Measurements from ENCODE around the gene AAK1.
"Not testable (repeated sequence)": the region's sequence is repeated elsewhere in the genome, so short reads cannot be mapped to it uniquely, and the experiment has no call there.

The AAK1 gene

DNA sequence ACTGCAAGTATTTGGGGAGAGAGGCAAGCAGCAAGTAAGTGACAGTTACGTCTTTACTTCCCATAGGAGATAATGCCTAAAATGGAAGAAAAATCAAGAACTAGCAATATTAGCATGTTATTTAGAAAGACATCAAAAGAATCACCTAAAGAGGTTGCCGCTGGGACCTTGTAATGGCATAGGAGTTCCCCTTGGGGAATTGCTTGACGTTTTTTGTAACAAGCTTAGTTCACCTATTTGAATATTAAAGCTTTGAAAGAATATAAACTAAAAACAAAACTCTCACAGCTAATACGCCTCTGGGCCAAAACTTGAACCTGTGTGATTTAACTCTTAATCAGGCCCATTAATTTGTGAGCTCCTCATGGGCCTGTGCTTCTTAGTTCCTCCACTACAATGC lies 89.0 kb downstream of the AAK1 start:
- no peaks in the 10 kb centered on the region for H3K9me3 ChIP-seq (ENCODE audit: insufficient read depth, low read depth, low read length)
- H3K9ac ChIP-seq (ENCODE audit: low read depth, low read length): no peak overlapping the region
- no peaks in the 10 kb centered on the region for H3K4me1 ChIP-seq (ENCODE audit: insufficient read depth, low read length)
- no peaks in the 10 kb centered on the region for H3K36me3 ChIP-seq (ENCODE audit: insufficient read depth, low read length)
- 88% methylated on average over 4 of the region's 4 CpGs for WGBS
- no peaks in the 10 kb centered on the region for H3K27me3 ChIP-seq (ENCODE audit: insufficient read depth, low read length)
- no peak overlapping the region for H3K4me3 ChIP-seq (ENCODE audit: low read length)
- no peak overlapping the region for H3K27ac ChIP-seq (ENCODE audit: low read depth, low read length)

DNA sequence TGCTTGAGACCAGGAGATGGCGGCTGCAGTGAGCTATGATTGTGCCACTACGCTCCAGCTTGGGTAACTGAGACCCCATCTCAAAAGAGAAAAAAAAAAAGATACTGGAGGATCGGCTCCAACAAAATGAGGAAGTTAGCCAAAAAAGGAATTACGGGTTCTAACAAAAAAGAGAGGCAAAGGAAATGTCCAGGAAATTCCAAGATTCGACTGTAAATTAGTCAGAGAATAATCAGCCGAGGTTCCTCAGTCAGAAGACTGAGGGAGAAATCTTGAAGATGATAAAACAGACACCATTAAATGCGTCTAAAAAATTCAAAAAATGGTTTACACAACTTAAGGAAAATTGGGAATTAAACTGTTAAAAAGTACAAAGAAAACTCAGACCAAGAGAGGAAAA lies 89.5 kb downstream of the AAK1 start:
- Histone ChIP-seq H3K27me3 (ENCODE audit: insufficient read depth, low read length) (no peaks in the 10 kb centered on the region), H3K4me3 (ENCODE audit: low read length) (no peak overlapping the region), H3K9ac (ENCODE audit: low read depth, low read length) (no peak overlapping the region), H3K4me1 (ENCODE audit: insufficient read depth, low read length) (no peaks in the 10 kb centered on the region), H3K9me3 (ENCODE audit: insufficient read depth, low read depth, low read length) (no peaks in the 10 kb centered on the region), H3K36me3 (ENCODE audit: insufficient read depth, low read length) (no peaks in the 10 kb centered on the region), H3K27ac (ENCODE audit: low read depth, low read length) (no peak overlapping the region)
- WGBS: 93% methylated on average over 6 of the region's 7 CpGs

DNA sequence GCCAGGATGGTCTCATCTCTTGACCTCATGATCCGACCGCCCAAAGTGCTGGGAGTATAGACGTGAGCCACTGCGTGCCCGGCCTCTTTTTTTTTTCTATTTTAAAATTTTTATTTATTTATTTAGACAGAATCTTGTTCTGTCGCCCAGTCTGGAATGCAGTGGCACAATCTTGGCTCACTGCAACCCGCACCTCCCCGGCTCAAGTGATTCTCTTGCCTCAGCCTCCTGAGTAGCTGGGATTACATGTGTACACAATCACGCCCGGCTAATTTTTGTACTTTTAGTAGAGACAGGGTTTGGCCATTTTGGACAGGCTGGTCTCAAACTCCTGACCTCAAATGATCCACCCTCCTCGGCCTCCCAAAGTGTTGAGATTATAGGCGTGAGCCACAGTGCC lies 93.0 kb downstream of the AAK1 start:
- 95% methylated on average over 8 of the region's 12 CpGs for WGBS

DNA sequence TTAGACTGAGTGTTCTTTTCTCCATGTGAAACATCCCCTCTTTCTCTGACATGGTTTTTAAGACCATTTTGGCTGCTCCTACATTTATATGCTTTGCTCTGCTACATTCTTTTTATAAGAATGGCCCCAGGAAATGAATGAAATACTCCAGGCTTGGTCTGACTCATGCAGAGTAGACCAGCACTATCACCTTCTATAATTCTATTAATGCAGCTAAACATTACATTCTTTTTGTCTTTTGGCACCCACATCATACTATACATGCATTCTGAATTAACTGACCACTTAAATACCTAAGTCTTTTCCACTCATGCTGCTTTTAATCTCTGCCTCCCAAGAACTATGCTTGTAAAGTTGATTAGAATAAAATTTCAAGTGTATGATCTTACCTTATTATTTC lies 94.1 kb downstream of the AAK1 start:
- H3K9ac ChIP-seq (ENCODE audit: low read depth, low read length): no peak overlapping the region
- H3K27ac ChIP-seq (ENCODE audit: low read depth, low read length): no peak overlapping the region
- peaks cover 14% of the 10 kb centered on the region; the same call in 1 of the 2 replicates for H3K9me3 ChIP-seq (ENCODE audit: insufficient read depth, low read depth, low read length)
- H3K4me3 ChIP-seq (ENCODE audit: low read length): no peak overlapping the region
- no peaks in the 10 kb centered on the region for H3K4me1 ChIP-seq (ENCODE audit: insufficient read depth, low read length)
- no peaks in the 10 kb centered on the region for H3K27me3 ChIP-seq (ENCODE audit: insufficient read depth, low read length)
- no peaks in the 10 kb centered on the region for H3K36me3 ChIP-seq (ENCODE audit: insufficient read depth, low read length)

More for the DNA sequence above, 93.0 kb downstream of the AAK1 start:
- not testable (repeated sequence) for H3K4me3 ChIP-seq (ENCODE audit: low read length); H3K27me3 ChIP-seq (ENCODE audit: insufficient read depth, low read length); H3K9ac ChIP-seq (ENCODE audit: low read depth, low read length); H3K27ac ChIP-seq (ENCODE audit: low read depth, low read length); H3K4me1 ChIP-seq (ENCODE audit: insufficient read depth, low read length); H3K36me3 ChIP-seq (ENCODE audit: insufficient read depth, low read length)
- peaks cover 14% of the 10 kb centered on the region; the same call in 1 of the 2 replicates for H3K9me3 ChIP-seq (ENCODE audit: insufficient read depth, low read depth, low read length)

DNA sequence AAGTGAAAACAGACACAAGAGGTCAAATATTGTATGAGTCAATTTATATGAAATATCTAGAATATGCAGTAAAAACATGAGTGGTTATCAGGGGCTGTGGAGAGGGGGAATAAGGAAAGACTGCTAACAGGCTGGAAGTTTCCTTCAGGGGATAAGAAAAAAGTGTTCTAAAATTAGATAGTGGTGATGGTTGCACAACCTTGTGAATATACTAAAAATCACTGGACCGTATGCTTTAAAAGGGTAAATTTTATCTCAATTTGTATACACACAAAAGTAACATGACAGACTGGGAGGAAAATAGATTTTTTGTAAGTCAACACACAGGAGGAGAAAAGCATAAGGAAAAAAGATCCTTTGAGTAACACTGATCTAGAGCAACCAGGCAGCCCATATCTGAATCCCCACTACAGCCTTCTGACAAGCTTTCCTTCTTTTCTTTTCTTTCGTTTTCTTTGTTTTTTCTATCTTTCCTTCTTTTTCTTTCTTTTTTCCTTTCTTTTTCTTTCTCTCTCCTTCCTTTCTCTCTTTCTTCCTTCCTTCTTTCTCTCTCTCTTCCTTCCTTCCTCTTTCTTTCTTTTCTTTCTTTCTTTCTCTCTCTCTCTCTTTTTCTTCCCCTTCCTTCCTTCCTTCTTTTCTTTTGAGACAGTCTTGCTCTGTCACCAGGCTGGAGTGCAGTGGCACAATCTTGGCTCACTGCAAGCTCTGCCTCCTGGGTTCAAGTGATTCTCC lies 95.4 kb downstream of the AAK1 start:
- H3K36me3 ChIP-seq (ENCODE audit: insufficient read depth, low read length): 0 out of 2 replicates have a peak, but pooled peaks cover 2% of the 10 kb centered on the region
- peaks cover 14% of the 10 kb centered on the region; the same call in 1 of the 2 replicates for H3K9me3 ChIP-seq (ENCODE audit: insufficient read depth, low read depth, low read length)
- no peak overlapping the region for H3K9ac ChIP-seq (ENCODE audit: low read depth, low read length)
- H3K4me1 ChIP-seq (ENCODE audit: insufficient read depth, low read length): no peaks in the 10 kb centered on the region
- no peak overlapping the region for H3K27ac ChIP-seq (ENCODE audit: low read depth, low read length)
- WGBS: 88% methylated on average over 1 of the region's 2 CpGs
- no peaks in the 10 kb centered on the region for H3K27me3 ChIP-seq (ENCODE audit: insufficient read depth, low read length)
- H3K4me3 ChIP-seq (ENCODE audit: low read length): no peak overlapping the region

DNA sequence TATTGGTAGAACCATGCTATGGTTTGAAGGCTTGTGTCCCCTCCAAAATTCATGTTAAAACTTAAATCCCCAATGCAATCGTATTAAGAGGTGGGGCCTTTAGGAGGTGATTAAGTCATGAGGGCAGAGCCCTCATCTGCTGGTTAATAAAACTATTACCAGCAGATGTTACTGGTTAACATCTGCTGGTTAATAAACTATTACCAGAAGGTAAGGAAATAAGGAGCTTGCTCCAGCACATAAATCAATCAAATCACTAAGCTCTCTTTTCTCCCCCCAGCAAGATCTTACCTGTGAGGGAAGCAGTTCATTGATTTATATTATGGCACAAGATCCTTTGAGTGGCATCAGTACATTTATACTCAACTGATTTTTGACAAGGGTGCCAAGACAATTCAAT lies 96.9 kb downstream of the AAK1 start:
- H3K36me3 ChIP-seq (ENCODE audit: insufficient read depth, low read length): peaks cover 7% of the 10 kb centered on the region

DNA sequence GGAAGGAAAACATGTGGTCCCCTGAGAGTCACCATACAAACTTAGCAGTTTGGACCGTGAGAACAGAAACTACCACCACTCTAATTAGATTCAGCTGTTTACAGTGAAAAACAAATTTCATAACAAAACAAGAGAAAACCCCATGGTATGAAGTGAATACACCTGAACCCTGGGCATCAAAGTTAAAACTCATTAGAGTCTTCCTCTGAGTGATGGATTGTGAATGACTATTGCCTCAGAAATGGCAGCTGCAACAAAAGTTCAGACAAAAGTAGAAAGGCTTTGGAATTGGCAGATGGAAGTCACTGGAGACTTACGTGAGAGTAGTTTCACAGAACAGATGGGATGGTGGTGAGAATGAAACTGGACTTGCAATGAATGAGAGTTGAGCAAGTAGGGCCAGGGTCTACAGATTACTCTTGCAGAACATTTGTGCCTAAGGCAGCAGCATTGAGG lies 98.0 kb downstream of the AAK1 start:
- no peaks in the 10 kb centered on the region for H3K27me3 ChIP-seq (ENCODE audit: insufficient read depth, low read length)

More for the DNA sequence above, 96.9 kb downstream of the AAK1 start:
- Histone ChIP-seq H3K9me3 (ENCODE audit: insufficient read depth, low read depth, low read length) (peaks cover 14% of the 10 kb centered on the region; the same call in 1 of the 2 replicates), H3K27ac (ENCODE audit: low read depth, low read length) (no peak overlapping the region), H3K9ac (ENCODE audit: low read depth, low read length) (no peak overlapping the region), H3K4me1 (ENCODE audit: insufficient read depth, low read length) (no peaks in the 10 kb centered on the region), H3K4me3 (ENCODE audit: low read length) (no peak overlapping the region), H3K27me3 (ENCODE audit: insufficient read depth, low read length) (no peaks in the 10 kb centered on the region)
- WGBS: 100% methylated on average over 1 of the region's 1 CpG

DNA sequence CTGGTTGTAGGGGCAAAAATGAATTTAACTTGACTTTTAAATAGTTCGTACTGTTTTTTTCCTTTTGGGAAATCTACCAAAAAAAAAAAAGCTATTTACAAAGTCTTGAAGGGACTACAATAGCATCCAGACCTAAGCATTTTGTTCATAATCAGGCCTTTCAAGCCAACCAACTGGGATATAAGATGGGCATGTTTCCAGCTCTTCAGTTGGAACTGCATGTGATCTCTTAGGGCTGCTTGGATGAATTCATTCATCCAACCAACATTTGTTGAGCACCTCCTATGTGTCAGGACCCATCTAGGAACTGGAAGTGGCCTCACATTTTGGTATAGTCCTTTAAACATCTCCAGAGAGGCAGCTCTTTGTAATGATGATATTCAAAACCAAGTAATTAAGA lies 98.6 kb downstream of the AAK1 start:
- 94% methylated on average over 1 of the region's 1 CpG for WGBS
- no peaks in the 10 kb centered on the region for H3K27me3 ChIP-seq (ENCODE audit: insufficient read depth, low read length)

More for the DNA sequence above, 98.0 kb downstream of the AAK1 start:
- H3K4me1 ChIP-seq (ENCODE audit: insufficient read depth, low read length): no peaks in the 10 kb centered on the region
- no peak overlapping the region for H3K9ac ChIP-seq (ENCODE audit: low read depth, low read length)
- peaks cover 11% of the 10 kb centered on the region for H3K36me3 ChIP-seq (ENCODE audit: insufficient read depth, low read length)
- H3K4me3 ChIP-seq (ENCODE audit: low read length): no peak overlapping the region
- H3K9me3 ChIP-seq (ENCODE audit: insufficient read depth, low read depth, low read length): peaks cover 14% of the 10 kb centered on the region; the same call in 1 of the 2 replicates
- WGBS: 97% methylated on average over 2 of the region's 2 CpGs
- no peak overlapping the region for H3K27ac ChIP-seq (ENCODE audit: low read depth, low read length)

DNA sequence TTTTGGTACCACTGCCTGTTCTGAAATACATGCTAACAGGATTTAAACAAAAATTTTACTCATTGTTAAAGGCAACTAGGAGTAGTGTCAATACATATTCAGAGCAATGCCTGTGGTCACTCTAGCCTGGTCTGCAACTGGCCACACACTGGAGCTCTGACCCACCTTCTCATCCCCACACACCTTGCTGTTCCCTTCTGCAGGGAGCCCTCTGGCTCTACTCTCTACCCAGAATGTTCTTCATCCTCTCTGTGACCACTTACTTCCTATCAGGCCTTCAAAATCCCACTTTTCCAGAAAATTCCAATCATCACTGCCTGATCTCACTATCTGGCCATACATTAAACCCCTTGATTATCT lies 104.0 kb downstream of the AAK1 start:
- peaks cover 13% of the 10 kb centered on the region for H3K36me3 ChIP-seq (ENCODE audit: insufficient read depth, low read length)
- H3K27me3 ChIP-seq (ENCODE audit: insufficient read depth, low read length): no peaks in the 10 kb centered on the region
- no peak overlapping the region for H3K27ac ChIP-seq (ENCODE audit: low read depth, low read length)
- H3K4me3 ChIP-seq (ENCODE audit: low read length): no peak overlapping the region
- H3K4me1 ChIP-seq (ENCODE audit: insufficient read depth, low read length): no peaks in the 10 kb centered on the region
- H3K9ac ChIP-seq (ENCODE audit: low read depth, low read length): no peak overlapping the region
- no peaks in the 10 kb centered on the region for H3K9me3 ChIP-seq (ENCODE audit: insufficient read depth, low read depth, low read length)

More for the DNA sequence above, 98.6 kb downstream of the AAK1 start:
- peaks cover 14% of the 10 kb centered on the region; the same call in 1 of the 2 replicates for H3K9me3 ChIP-seq (ENCODE audit: insufficient read depth, low read depth, low read length)
- no peak overlapping the region for H3K4me3 ChIP-seq (ENCODE audit: low read length)
- H3K27ac ChIP-seq (ENCODE audit: low read depth, low read length): no peak overlapping the region
- peaks cover 11% of the 10 kb centered on the region for H3K36me3 ChIP-seq (ENCODE audit: insufficient read depth, low read length)
- H3K9ac ChIP-seq (ENCODE audit: low read depth, low read length): no peak overlapping the region
- no peaks in the 10 kb centered on the region for H3K4me1 ChIP-seq (ENCODE audit: insufficient read depth, low read length)

DNA sequence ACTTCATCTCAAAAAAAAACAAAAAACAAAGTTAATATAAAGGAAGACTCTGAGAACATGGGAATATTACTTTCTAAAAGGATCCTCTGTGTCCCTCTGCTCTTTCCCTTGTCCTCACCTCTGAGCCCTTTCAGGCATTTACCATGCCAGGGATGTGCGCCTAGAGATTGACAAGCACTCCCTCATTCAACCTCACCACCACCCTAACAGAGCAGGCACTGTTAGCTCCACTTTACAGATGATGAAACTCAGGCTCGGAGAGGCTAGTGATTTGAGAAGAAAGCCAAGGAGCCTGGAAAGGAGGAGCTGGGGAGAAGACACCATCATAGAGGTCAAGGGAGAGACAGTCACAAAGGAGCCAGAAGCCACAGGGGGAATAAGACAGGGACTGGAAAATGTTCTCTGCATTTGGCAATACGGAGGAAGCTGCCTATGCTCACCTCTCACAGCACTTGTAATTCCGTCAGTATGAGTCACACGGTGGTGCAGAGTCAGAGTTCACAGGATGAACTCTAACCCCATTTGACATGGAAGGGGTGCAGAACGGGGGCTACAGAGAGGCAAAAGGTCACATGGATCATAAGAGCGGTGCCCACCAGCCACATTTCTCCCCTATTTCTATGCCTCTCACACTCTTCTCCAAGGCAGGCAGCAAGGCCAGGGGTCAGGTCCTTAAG lies 104.5 kb downstream of the AAK1 start:
- Histone ChIP-seq H3K9me3 (ENCODE audit: insufficient read depth, low read depth, low read length) (no peaks in the 10 kb centered on the region), H3K27me3 (ENCODE audit: insufficient read depth, low read length) (no peaks in the 10 kb centered on the region), H3K4me1 (ENCODE audit: insufficient read depth, low read length) (no peaks in the 10 kb centered on the region), H3K36me3 (ENCODE audit: insufficient read depth, low read length) (peaks cover 11% of the 10 kb centered on the region), H3K9ac (ENCODE audit: low read depth, low read length) (no peak overlapping the region), H3K27ac (ENCODE audit: low read depth, low read length) (no peak overlapping the region), H3K4me3 (ENCODE audit: low read length) (no peak overlapping the region)
- 78% methylated on average over 7 of the region's 7 CpGs for WGBS

DNA sequence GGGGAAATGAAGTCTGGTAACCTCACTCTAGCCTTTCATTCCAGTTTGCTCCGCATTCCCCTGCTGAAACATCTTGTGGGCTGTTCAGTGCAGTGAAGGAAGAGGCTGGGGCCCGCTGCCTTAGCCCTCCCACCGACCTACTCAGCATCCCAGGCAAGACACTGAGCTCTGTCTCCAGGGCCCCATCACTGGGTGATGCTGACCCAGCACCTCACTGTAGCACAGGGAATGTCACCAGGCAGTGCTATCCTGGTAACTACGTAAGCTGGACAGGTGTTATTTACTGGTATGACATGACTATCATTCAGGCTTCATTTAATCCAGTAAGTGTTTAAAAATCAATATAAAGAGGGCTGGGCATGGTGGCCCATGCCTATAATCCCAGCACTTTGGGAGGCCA lies 105.3 kb downstream of the AAK1 start:
- WGBS: 96% methylated on average over 4 of the region's 4 CpGs
- Histone ChIP-seq H3K4me1 (ENCODE audit: insufficient read depth, low read length) (no peaks in the 10 kb centered on the region), H3K36me3 (ENCODE audit: insufficient read depth, low read length) (peaks cover 11% of the 10 kb centered on the region)

More for the DNA sequence above, 105.3 kb downstream of the AAK1 start:
- H3K9me3 ChIP-seq (ENCODE audit: insufficient read depth, low read depth, low read length): no peaks in the 10 kb centered on the region
- no peak overlapping the region for H3K27ac ChIP-seq (ENCODE audit: low read depth, low read length)
- no peaks in the 10 kb centered on the region for H3K27me3 ChIP-seq (ENCODE audit: insufficient read depth, low read length)
- H3K4me3 ChIP-seq (ENCODE audit: low read length): no peak overlapping the region
- no peak overlapping the region for H3K9ac ChIP-seq (ENCODE audit: low read depth, low read length)

Data from HUES64 (cell line).